MM.1S (cell line): ENCODE measurements around the gene TGFBR2.

Experiments used
- DNase-seq: peaks from one replicate; pipeline ENCODE4 v3.0.0-alpha.2; 2015
- H2AFZ ChIP-seq: fragments of 300-600 bp; sonication (generic); 2 replicates; pipeline ENCODE4 v1.6.0; 2016; ENCODE audit warnings: antibody characterized with exemption, low read length
- H3F3A ChIP-seq: fragments of 300-600 bp; sonication (generic); 2 replicates; pipeline ENCODE4 v1.6.1; 2016; ENCODE audit warnings: mild to moderate bottlenecking, antibody characterized with exemption, low read length, moderate library complexity, mixed read lengths; ENCODE audit not compliant: insufficient read depth
- H3K27ac ChIP-seq: fragments of 300-600 bp; sonication (generic); 2 replicates; pipeline ENCODE4 v1.5.1; 2016; ENCODE audit warnings: mild to moderate bottlenecking, low read length
- H3K27me3 ChIP-seq: fragments of 300-600 bp; sonication (generic); replicated peaks from 2 replicates; pipeline ENCODE4 v1.6.0; 2016; ENCODE audit warnings: low read length; ENCODE audit not compliant: insufficient read depth
- H3K36me3 ChIP-seq: fragments of 300-600 bp; sonication (generic); replicated peaks from 2 replicates; pipeline ENCODE4 v1.6.1; 2016; ENCODE audit warnings: mild to moderate bottlenecking, low read length, mixed read lengths; ENCODE audit not compliant: insufficient read depth
- H3K4me1 ChIP-seq: fragments of 300-600 bp; sonication (generic); 2 replicates; pipeline ENCODE4 v1.6.1; 2016; ENCODE audit warnings: low read length, mixed read lengths
- H3K4me2 ChIP-seq: fragments of 300-600 bp; sonication (generic); 2 replicates; pipeline ENCODE4 v1.6.0; 2016; ENCODE audit warnings: low read depth, low read length
- H3K4me3 ChIP-seq: fragments of 300-600 bp; sonication (generic); 2 replicates; pipeline ENCODE4 v1.5.1; 2016; ENCODE audit warnings: low read length, mixed read lengths
- H3K79me2 ChIP-seq: fragments of 300-600 bp; sonication (generic); 2 replicates; pipeline ENCODE4 v1.6.1; 2016; ENCODE audit warnings: mixed run types, low read length, mixed read lengths
- H3K9ac ChIP-seq: fragments of 300-600 bp; sonication (generic); 2 replicates; pipeline ENCODE4 v1.6.1; 2016; ENCODE audit warnings: low read length, mixed read lengths
- H3K9me2 ChIP-seq: fragments of 300-600 bp; sonication (generic); replicated peaks from 2 replicates; pipeline ENCODE4 v1.6.1; 2016; ENCODE audit warnings: mild to moderate bottlenecking, low read length, mixed read lengths; ENCODE audit not compliant: insufficient read depth
- H3K9me3 ChIP-seq: fragments of 300-600 bp; sonication (generic); replicated peaks from 2 replicates; pipeline ENCODE4 v1.6.1; 2016; ENCODE audit warnings: mild to moderate bottlenecking, low read length, mixed read lengths; ENCODE audit not compliant: insufficient read depth
- H4K20me1 ChIP-seq: fragments of 300-600 bp; sonication (generic); 2 replicates; pipeline ENCODE4 v1.6.1; 2016; ENCODE audit warnings: mild to moderate bottlenecking, low read length, moderate library complexity, mixed read lengths; ENCODE audit not compliant: insufficient read depth
- EZH2 ChIP-seq: fragments of 300-600 bp; sonication (generic); optimal IDR thresholded peaks from 2 replicates; pipeline ENCODE3; 2017; ENCODE audit warnings: low read depth, mild to moderate bottlenecking, antibody characterized with exemption, low read length, mixed read lengths
- EZH2phosphoT487 ChIP-seq: fragments of 300-600 bp; sonication (generic); IDR thresholded peaks from 2 replicates; pipeline ENCODE4 v1.6.1; 2018; ENCODE audit warnings: antibody characterized with exemption, low read length
- TF ChIP-seq, protein P1 (sequence below): fragments of 300-600 bp; sonication (generic); IDR thresholded peaks from 2 replicates; pipeline ENCODE4 v1.5.1; 2016; ENCODE audit warnings: antibody characterized with exemption, low read length, mixed read lengths

Gene TGFBR2

GRCh38 chr3:30617653-30618052 is 11.3 kb downstream of the TGFBR2 start:
- no peaks in the 10 kb centered on the region for H3K36me3 ChIP-seq
- no peak overlapping the region for H2AFZ ChIP-seq
- no peak for DNase-seq
- no peak overlapping the region for H3K4me3 ChIP-seq
- peaks cover 93% of the 10 kb centered on the region for H3K79me2 ChIP-seq
- H3F3A ChIP-seq, result 0 out of 2 replicates have a peak, but pooled peaks cover 2% of the 10 kb centered on the region
- no peak overlapping the region for H3K27ac ChIP-seq
- no peaks in the 10 kb centered on the region for H3K27me3 ChIP-seq
- no peaks in the 10 kb centered on the region for H4K20me1 ChIP-seq
- H3K4me1 ChIP-seq, result peaks cover 11% of the 10 kb centered on the region
- no peak overlapping the region for H3K9ac ChIP-seq
- no peak for TF ChIP-seq EZH2phosphoT487
- TF ChIP-seq, protein P1, sequence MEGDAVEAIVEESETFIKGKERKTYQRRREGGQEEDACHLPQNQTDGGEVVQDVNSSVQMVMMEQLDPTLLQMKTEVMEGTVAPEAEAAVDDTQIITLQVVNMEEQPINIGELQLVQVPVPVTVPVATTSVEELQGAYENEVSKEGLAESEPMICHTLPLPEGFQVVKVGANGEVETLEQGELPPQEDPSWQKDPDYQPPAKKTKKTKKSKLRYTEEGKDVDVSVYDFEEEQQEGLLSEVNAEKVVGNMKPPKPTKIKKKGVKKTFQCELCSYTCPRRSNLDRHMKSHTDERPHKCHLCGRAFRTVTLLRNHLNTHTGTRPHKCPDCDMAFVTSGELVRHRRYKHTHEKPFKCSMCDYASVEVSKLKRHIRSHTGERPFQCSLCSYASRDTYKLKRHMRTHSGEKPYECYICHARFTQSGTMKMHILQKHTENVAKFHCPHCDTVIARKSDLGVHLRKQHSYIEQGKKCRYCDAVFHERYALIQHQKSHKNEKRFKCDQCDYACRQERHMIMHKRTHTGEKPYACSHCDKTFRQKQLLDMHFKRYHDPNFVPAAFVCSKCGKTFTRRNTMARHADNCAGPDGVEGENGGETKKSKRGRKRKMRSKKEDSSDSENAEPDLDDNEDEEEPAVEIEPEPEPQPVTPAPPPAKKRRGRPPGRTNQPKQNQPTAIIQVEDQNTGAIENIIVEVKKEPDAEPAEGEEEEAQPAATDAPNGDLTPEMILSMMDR, result no peak
- H3K9me2 ChIP-seq, result no peaks in the 10 kb centered on the region
- H3K9me3 ChIP-seq, result no peaks in the 10 kb centered on the region
- H3K4me2 ChIP-seq, result no peak overlapping the region

GRCh38 chr3:30618526-30618925 is 12.1 kb downstream of the TGFBR2 start:
- H4K20me1 ChIP-seq, result no peaks in the 10 kb centered on the region
- H3K36me3 ChIP-seq, result no peaks in the 10 kb centered on the region
- H3K4me3 ChIP-seq, result no peak overlapping the region
- DNase-seq, result no peak
- no peak overlapping the region for H3K27ac ChIP-seq
- no peak for TF ChIP-seq EZH2
- TF ChIP-seq, protein P1, result no peak
- H3K4me1 ChIP-seq, result peaks cover 16% of the 10 kb centered on the region
- no peaks in the 10 kb centered on the region for H3K9me2 ChIP-seq
- H3F3A ChIP-seq, result 0 out of 2 replicates have a peak, but pooled peaks cover 2% of the 10 kb centered on the region
- H3K9ac ChIP-seq, result no peak overlapping the region
- no peak overlapping the region for H2AFZ ChIP-seq
- H3K27me3 ChIP-seq, result no peaks in the 10 kb centered on the region
- no peak overlapping the region for H3K4me2 ChIP-seq
- H3K79me2 ChIP-seq, result peaks cover 91% of the 10 kb centered on the region
- H3K9me3 ChIP-seq, result no peaks in the 10 kb centered on the region

DNA sequence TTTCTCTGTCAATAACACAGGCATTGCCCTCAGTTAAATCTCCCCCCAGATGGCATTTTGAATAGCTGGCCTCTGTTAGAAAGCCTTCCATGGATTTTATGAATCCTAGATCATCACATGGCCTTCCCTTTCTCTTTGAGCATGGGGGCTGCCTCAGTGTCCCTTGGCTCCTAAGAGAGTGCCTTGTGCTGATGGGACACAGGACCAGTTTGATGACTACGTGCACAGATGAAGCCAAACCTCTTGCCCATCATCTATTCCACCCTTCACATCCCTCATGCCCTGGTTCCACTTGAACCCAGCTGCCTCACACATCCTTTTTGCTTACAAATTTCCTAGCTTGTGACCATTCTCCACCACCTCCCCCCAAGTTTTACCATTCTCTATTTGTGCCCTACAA is 12.9 kb downstream of the TGFBR2 start:
- Histone ChIP-seq H3F3A (0 out of 2 replicates have a peak, but pooled peaks cover 2% of the 10 kb centered on the region), H3K27ac (no peak overlapping the region), H3K4me3 (no peak overlapping the region), H4K20me1 (no peaks in the 10 kb centered on the region), H2AFZ (no peak overlapping the region), H3K4me2 (no peak overlapping the region), H3K36me3 (no peaks in the 10 kb centered on the region), H3K9me3 (no peaks in the 10 kb centered on the region), H3K79me2 (peaks cover 85% of the 10 kb centered on the region), H3K9ac (no peak overlapping the region), H3K27me3 (no peaks in the 10 kb centered on the region), H3K9me2 (no peaks in the 10 kb centered on the region), H3K4me1 (peaks cover 16% of the 10 kb centered on the region)
- no peak for DNase-seq
- TF ChIP-seq, protein P1, result no peak
- TF ChIP-seq EZH2phosphoT487 (no peak), EZH2 (no peak)
